Measurements from ENCODE around the gene RABGEF1. TPM values are rescaled to one million over a fixed set of nuclear protein-coding genes. Genes with fewer than 3 reads are reported as not detected.

RABGEF1 gene
- total RNA-seq, 2 experiments from 2014 or later = 18.2 to 25.5 TPM

DNA sequence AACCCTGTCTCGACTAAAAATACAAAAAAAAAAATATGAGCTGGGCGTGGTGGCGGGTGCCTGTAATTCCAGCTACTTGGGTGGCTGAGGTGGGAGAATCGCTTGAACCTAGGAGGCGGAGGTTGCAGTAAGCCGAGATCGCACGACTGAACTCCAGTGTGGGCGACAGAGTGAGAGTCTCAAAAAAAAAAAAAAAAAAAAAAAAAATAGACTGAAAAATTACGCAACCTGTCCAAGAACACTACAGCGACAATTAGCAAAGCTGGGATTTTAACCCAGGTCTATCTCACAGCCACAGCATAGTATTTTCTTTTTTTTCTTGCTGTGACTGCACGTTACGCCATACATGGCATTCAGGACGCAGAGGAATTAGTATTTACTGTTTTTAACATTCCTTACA, 1.1 kb upstream of the RABGEF1 start:
- DNase-seq (ENCODE audit: low spot score) = no peak
- Histone ChIP-seq H4K20me1 (ENCODE audit: insufficient read depth, low read length) (no peaks in the 10 kb centered on the region), H3K9me2 (ENCODE audit: insufficient read depth, low read length) (no peaks in the 10 kb centered on the region), H3K4me2 (ENCODE audit: low read length) (peak overlapping the region; percentile 96), H3K4me3 (ENCODE audit: low read depth, low read length, poor library complexity, severe bottlenecking) (peak overlapping the region; percentile 77), H3K4me1 (ENCODE audit: insufficient read depth, low read length, poor library complexity, severe bottlenecking) (peaks cover 39% of the 10 kb centered on the region), H3K79me2 (ENCODE audit: insufficient read depth, low read depth, low read length) (peaks cover 41% of the 10 kb centered on the region; the same call in 1 of the 2 replicates), H3K9me3 (ENCODE audit: low read length) (peaks cover 8% of the 10 kb centered on the region), H3K36me3 (ENCODE audit: insufficient read depth, low read length) (peaks cover 27% of the 10 kb centered on the region), H2AFZ (ENCODE audit: low read length) (no peak overlapping the region; the same call in 1 of the 2 replicates), H3K27ac (ENCODE audit: low read depth, low read length, poor library complexity, severe bottlenecking) (peak overlapping the region; percentile 80)
- BruUV-seq (replicated peaks) = no TSS peak
- TF ChIP-seq, protein P1, sequence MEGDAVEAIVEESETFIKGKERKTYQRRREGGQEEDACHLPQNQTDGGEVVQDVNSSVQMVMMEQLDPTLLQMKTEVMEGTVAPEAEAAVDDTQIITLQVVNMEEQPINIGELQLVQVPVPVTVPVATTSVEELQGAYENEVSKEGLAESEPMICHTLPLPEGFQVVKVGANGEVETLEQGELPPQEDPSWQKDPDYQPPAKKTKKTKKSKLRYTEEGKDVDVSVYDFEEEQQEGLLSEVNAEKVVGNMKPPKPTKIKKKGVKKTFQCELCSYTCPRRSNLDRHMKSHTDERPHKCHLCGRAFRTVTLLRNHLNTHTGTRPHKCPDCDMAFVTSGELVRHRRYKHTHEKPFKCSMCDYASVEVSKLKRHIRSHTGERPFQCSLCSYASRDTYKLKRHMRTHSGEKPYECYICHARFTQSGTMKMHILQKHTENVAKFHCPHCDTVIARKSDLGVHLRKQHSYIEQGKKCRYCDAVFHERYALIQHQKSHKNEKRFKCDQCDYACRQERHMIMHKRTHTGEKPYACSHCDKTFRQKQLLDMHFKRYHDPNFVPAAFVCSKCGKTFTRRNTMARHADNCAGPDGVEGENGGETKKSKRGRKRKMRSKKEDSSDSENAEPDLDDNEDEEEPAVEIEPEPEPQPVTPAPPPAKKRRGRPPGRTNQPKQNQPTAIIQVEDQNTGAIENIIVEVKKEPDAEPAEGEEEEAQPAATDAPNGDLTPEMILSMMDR (conservative IDR thresholded peaks at IDR 0.05; ENCODE audit: low read length) = no peak
- TF ChIP-seq EZH2phosphoT487 (IDR thresholded peaks at IDR 0.05; ENCODE audit: borderline replicate concordance, low read depth, low read length) = no peak
- POLR2A ChIA-PET = interaction anchor here (0.7 to 2.4 kb wide), 4 partner anchors 105 to 114 kb away, joined by 3 to 8 read pairs (median 6); partner anchors contain the start of gene KCTD7
- CTCF ChIA-PET (ENCODE audit: unreplicated experiment) = no interaction called here
- intact Hi-C loops (cut with micrococcal nuclease; ENCODE audit: unreplicated experiment) = loop anchor here (5.0 kb wide), 2 partner anchors 57 to 112 kb away; partner anchors contain the start of gene KCTD7

DNA sequence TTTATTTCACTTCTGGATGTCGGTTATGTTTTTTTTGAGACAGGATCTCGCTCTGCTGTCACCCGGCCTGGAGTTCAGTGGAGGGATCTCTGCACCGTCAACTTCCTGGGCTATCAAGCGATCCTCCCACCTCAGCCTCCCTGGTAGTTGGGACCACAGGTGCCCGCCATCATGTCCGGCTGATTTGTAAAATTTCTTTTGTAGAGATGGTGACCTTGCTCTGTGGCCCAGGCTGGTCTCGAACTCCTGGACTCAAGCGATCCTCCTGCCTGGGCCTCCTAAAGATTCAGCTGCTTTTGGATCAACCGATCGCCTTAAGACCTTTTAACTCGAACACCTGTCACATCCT, 606 bp upstream of the RABGEF1 start:
- CTCF ChIA-PET (ENCODE audit: unreplicated experiment) = no interaction called here
- H3K4me1 ChIP-seq (ENCODE audit: insufficient read depth, low read length, poor library complexity, severe bottlenecking) = peaks cover 39% of the 10 kb centered on the region

More for the DNA sequence above, 606 bp upstream of the RABGEF1 start:
- Histone ChIP-seq H2AFZ (ENCODE audit: low read length) (peak overlapping the region; percentile 76; the same call in 1 of the 2 replicates), H3K79me2 (ENCODE audit: insufficient read depth, low read depth, low read length) (peaks cover 41% of the 10 kb centered on the region; the same call in 1 of the 2 replicates), H3K9me2 (ENCODE audit: insufficient read depth, low read length) (no peaks in the 10 kb centered on the region), H3K27ac (ENCODE audit: low read depth, low read length, poor library complexity, severe bottlenecking) (peak overlapping the region; percentile 80), H4K20me1 (ENCODE audit: insufficient read depth, low read length) (no peaks in the 10 kb centered on the region), H3K36me3 (ENCODE audit: insufficient read depth, low read length) (peaks cover 27% of the 10 kb centered on the region), H3K4me2 (ENCODE audit: low read length) (peak overlapping the region; percentile 96), H3K4me3 (ENCODE audit: low read depth, low read length, poor library complexity, severe bottlenecking) (peak overlapping the region; percentile 77), H3K9me3 (ENCODE audit: low read length) (peaks cover 8% of the 10 kb centered on the region)
- TSS peak; percentile 95 for BruUV-seq (replicated peaks)
- intact Hi-C loops (cut with micrococcal nuclease; ENCODE audit: unreplicated experiment) = loop anchor here (5.0 kb wide), 5 partner anchors 58 to 257 kb away; partner anchors contain the start of genes KCTD7, SBDS, TMEM248 and TYW1
- POLR2A ChIA-PET = interaction anchor here (0.7 to 2.4 kb wide), 6 partner anchors 20 to 115 kb away, joined by 3 to 8 read pairs (median 4); partner anchors contain the start of gene KCTD7
- DNase-seq (ENCODE audit: low spot score) = peak; percentile 52
- TF ChIP-seq, protein P1 (conservative IDR thresholded peaks at IDR 0.05; ENCODE audit: low read length) = no peak
- no peak for TF ChIP-seq EZH2phosphoT487 (IDR thresholded peaks at IDR 0.05; ENCODE audit: borderline replicate concordance, low read depth, low read length)

Measured in OCI-LY7 (cell line).